GM19468 (cell line): ENCODE results near the gene ACOX3.
"Not testable (repeated sequence)": the region's sequence is repeated elsewhere in the genome, so short reads cannot be mapped to it uniquely, and the experiment has no call there.

Experiments used
- ATAC-seq: cut with Tn5 transposase; IDR thresholded peaks from one replicate; pipeline ENCODE4 v1.9.1; 2021; ENCODE audit warnings: mild to moderate bottlenecking, moderate library complexity, moderate number of reproducible peaks; ENCODE audit not compliant: unreplicated experiment; ENCODE audit errors: extremely low read depth

ACOX3 gene

DNA sequence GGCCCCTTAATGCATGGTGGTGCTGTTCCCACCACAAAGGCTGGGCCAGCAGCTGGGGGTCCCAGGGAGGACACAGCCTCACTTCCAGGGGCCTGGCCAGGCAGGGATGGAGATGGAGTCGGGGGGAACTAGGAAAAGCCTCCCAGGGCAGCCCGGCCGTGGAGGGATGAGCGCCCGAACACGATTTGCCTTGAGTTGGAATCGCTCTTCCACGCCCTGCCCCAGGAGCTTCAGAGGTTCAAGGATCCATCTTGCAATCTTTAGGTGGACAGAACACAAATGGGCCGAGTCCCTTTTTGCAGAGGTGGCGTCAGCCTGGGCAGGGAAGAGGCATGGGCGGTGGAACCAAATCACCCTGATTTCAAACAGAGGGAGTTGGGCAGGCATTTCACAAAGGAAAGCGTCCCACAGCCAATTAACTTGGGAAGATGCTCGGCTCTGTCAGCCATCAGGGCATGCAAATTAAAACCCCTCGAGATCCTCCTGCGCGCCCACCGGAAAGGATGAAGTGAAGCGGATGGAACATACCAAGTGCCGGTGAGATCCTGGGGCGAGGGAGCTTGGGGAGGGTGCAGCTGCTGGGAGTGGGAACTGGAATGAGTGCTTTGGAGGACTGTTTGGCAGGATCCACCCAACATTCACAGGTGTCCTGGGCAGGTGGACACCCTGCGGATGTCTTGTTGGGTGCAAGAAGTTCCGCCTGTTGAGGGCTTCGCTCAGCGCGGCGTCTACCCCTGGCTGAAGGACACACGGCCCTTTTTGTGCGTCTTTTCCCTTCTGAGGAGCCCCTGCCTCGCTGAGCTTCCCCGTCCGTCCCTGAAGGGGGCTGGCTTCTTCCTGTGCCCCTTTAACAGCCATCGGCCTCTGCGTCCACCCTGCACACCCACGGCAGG, 95.2 kb downstream of the ACOX3 start:
- no peak for ATAC-seq

DNA sequence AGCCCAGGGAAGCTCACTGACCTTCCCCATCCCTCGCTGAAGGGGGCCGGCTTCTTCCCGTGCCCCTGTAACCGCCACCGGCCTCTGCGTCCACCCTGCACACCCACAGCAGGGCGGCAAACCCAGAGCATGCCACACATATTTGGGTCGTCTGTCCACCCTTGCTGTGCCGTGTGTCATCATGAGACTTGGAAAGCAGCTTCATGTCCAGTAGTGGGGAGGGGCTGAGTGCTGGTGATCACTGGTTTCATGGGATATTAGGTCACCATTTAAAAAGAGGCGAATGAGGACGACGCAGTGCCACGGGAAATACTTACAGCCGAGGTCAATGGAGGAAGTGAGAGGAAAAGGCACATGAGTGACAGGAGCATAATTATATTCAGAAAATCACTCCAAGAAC, 96.1 kb downstream of the ACOX3 start:
- ATAC-seq, result no peak

DNA sequence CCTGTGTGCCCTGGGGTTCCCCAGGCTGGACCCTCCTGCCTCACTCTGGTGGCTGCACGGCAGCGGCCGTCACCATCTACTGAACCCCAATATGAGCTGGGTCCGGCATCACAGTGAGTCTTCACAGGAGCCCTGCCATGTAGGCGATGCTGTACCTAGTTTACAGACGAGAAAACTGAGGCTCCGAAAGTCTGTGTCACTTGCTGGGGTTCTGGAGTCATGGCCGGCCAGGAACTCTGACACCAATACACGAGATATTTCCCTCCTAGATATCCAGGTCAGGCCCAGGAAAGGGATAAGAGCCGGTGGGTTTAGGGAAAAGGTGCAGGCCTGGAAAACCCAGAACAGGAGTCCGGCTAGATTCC, 96.6 kb downstream of the ACOX3 start:
- no peak for ATAC-seq

DNA sequence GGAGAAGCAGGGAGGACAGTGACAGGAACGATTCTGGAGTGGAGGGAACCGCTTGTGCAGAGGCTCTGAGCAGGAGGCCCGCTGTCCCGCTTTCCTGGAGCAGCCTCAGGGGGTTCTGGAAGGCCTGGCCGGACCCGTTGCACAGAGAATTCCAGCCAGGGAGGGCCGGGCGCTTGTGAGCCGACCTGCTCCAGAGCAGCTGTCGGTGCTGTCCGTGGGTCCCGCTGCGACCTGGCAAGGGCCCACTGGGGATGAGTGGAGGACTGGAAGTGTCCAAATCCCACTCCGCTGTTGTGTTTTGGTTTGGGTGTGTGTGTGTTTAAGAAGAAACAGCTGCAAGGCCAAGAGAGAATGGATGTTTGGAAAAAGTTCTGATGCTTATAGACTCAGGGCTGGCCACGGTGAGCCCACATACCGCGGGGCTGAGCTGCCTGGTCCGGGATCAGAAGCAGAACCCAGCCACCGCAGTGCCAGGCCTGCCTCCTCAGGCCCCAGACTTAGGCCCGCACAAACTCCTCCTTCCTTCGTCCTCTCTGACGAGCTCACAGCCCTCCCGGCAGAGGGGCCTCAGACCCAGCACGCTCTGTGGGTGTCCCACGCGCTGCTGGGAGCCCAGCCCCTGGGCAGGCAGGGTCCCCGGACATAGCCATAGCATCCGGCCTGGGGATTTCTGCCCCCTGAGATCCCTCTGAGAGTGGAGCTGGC, 97.1 kb downstream of the ACOX3 start:
- no peak for ATAC-seq

DNA sequence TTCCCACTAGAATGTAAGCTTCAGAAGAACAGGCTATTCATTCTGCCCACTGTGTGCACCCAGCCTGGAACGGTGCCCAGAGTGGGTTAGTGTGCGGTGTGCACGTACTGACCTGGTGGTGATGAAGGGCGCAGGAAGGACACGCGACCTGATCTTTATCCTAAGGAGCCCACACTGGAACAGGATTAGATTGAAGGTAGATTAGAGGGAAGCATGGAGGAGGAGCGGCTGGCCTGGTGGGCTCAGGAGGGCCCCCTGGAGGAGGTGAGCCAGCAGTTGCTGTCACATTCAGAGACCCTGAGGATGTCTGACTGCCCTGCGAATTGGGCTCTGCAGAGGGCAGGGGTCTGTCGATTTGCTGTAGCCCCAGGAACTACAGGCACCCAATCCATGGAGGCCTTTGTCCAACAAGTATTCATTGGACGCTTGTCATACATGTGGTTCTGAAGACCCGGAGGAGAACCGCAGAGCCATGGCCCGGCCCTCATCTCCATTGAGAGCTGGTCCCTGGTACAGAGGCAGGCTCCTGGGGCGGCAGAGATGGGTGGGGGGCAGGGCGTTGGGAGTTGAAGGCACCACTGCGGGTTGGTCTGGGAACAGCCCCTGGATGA, 97.8 kb downstream of the ACOX3 start:
- ATAC-seq, result no peak

DNA sequence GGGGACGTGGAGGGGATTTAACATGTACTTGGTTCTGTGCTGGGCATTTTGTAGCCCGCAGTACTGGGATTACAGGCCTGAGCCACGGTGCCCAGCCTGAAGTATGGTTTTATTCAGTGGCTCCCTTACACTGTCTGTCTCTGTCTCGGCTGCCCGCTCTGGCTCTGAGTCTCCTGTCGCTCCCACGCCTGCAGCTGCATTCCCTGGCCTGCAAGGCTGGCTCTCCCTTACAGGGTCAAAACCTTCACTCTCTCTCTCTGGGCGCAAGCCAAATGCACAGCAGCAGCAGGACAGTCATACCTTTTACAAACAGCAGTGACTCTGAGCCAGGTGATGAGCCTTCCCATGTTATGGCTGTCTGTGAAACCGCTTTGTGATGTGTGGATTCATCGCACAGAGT, 98.8 kb downstream of the ACOX3 start:
- ATAC-seq, result no peak

DNA sequence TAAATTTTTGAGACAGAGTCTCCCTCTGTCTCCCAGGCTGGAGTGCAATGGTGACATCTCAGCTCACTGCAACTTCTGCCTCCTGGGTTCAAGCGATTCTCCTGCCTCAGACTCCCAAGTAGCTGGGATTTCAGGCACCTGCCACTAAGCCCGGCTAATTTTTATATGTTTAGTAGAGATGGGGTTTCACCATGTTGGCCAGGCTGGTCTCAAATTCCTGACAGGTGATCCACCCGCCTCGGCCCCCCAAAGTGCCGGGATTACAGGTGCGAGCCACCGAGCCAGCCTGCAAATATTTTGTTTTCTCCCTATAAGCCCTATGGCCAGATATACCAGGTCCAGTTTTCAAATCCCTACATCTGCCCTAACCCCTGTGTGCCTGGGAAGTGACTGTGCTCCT, 99.2 kb downstream of the ACOX3 start:
- not testable (repeated sequence) for ATAC-seq

DNA sequence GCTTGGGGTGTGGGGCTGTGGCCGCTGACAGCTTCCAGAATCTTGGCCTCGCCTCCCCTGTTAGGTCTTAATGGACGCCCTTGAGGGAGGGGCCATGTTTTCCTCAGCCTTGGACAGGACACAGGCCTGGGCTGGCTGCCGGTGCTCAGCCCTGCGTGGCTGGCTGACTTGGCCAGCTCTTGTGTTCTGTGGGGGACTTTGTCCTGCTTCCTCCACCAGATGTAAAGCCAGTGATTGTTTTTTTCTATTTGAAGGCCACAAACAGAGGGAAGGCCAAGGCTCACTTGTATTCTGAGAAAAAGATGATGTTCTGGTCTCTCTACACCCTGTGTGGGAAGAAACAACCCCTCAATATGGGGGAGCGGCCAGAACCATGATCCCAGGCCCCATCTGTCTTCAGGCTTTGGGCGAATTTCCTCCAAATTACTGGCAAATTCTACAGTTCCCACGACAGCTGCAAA, 99.7 kb downstream of the ACOX3 start:
- ATAC-seq, result no peak

DNA sequence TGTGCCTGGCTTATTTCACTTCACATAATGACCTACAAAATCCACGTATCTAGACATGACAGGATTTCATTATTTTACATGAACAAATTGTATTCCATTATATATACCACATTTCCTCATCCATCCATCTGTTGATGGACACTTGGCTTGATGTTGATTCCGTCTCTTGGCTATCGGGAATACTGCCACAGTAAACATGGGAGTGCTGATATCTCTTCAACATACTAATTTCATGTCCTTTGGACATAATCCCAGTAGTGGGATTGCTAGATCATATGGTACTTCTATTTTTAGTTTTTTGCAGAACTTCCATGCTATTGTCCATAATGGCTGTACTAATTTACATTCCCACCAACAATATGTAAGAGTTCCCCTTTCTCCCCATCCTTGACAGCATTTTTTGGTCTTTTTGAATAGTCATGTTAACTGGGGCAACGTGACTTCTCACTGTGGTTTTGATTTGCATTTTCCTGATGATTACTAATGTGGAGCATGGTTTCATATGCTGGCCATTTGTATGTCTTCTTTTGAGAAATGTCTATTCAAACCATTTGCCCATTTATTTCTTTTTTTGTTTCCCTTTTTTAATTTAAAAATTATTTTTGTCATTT, 102.1 kb downstream of the ACOX3 start:
- ATAC-seq, result no peak

DNA sequence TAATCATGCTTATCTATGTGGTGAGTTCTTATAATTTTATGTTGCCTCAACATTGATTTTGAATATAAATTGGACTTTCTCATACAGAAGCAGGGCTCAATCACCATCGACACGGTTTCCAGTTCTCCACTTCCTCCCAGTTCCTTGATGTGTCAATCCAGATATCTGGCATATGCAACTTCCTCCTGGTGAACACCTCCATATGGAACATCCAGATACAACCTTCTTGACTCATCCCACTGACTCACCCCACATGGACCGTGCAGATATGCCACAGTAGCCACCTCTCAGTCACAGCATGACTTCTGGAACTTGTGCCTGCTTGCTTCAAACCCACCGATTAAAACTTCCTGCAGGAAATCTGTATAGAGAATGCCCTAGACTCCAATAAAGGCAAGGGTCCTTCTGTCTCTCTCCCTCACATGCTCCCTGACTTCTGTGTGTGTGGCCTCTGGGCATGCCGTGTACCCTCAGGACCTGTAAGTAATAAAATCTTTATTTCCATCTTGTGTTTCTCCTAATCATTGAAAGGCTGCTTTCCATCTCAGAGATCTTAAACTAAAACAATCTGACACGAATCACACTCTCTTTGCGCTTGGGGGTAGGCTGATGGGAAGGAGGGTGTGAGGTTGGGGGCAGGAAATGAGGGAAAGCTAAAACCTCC, 104.0 kb downstream of the ACOX3 start:
- no peak for ATAC-seq

DNA sequence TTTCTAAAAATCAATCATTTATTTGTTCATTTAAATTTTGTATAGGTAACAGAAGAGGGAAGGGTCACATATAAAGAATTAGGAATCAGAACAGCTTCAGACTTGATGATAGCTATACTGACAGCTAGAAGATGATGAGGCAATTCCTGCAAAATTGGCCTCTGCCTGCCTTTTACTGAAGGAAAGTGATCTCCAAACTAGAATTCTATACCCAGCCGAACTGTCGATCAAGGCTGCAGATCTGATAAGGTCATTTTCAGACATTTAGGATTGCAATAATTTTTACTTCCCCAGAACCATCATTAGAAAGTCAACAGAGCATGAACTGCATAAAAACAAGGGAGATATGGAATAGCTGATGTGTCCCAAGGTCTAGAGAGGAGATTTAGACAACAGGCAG, 104.7 kb downstream of the ACOX3 start:
- no peak for ATAC-seq

DNA sequence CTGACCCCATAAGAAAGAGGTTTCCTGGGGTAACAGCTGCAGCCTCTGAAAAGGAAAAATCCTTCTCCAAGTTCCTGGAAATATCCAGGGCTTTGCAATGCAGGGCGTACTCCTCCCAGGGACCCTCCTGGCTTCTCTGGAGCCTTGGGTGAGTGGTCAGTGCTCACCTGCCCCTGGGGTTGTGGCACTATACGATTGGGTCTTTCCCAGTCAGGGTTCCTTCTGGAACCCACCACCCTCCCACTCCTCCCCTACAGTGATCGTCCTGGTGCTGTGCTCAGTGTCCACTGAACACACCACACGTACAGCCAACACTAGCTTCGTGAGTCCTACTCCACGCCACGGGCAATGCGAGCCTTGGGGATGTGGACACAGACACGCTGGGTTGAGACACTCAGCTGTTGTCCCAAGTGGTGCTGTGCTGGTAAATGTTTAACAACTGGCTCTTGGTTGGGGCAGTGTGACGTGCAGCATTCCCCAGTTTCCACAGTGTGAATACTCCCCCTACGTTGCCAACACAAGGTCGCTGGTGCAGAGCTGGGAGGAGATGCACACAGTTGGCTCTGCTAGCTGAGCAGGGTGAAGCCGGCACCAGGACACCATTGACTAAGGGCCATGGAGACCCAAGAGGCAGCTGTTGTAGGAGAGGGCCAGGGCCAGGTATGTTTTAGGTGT, 105.6 kb downstream of the ACOX3 start:
- ATAC-seq, result no peak

DNA sequence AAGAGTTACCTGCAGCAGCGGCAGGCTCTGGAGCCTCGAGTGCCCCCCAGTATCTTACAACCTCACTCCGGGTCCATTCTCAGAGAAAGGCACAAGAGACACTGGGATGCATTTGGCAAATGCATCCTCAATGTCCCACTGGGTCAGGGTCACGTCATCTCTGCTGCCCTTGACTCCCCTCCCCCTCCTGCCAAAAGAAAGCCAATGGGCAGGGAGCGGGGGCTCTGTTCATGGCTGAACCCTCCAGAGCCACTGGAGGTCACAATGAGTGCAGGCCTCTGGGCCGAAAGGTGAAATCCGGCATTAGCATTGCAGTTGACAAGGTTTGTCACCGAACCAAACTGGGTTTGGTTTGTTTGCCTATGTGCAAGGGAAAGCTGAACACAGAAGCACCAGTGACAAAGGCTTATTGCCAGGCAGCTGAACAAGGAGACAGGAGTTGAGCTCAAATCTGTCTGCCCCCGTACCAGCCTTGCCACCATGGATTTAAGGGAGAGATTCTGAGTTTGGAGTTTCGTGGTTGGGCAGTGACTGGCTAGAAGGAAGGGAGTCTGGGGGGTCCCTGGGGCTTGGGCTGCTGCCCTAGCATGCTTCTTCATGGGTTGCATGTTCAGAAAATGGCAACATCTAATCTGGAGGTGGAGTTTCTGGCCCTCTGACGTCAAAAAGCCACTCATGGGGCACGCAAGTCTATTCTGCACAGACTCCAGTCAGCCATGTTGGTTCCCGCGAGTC, 106.6 kb downstream of the ACOX3 start:
- no peak for ATAC-seq

DNA sequence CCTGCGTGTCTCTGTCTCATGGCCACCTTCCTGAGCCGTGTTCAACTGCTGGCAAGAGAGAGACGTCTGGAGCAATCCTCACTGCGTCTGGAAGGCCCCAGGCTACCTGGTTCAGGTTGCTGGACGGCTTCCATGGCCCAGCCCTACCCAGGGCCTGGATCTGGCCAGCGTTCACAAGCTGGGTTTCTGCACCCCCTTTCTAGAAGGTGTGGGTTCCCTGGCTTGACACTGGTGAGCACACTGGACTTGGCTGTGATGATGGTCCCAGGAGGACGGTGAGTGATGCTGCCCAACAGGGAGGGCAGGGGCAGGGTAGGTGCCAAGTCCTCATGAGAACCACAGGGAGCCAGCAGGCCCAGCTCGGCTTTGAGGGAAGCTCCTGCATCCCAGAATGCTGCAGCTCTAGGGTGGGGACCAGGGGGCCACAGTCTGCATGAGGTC, 107.6 kb downstream of the ACOX3 start:
- no peak for ATAC-seq

DNA sequence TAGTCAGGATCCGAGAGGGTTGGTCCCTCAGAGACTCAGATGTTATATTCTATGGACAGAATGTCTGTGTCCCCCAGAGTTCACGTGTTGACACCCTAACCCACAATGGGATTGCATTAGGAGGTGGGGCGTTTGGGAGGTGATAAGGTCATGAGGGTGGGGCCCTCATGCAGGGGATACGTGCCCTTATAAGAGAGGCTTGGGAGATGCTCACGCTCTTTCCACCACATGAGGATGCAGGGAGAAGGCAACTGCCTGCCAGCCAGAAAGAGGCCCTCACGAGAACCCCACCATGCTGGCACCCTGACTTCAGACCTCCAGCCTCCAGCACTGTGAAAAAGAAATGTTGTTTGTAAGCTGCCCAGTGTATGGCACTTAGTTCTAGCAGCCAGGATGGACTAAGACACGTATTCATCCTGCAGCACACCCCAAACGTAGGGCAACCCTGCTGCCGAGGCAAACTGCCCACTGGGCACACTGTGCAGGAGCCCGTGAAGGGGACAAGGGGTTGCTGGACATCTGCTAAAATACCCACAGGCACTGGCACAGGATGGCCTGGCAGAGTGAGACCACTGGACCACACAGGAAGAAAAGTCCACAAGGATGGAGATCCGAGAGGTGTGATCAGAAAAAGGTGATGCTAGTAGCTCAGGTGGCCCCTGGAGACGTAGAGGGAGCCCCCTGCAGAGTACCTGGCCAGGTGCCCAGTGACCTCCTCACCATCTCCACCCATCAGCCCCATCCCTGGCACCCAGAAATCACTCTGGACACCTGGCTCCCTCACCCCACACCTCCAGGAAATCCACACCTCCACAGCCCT, 108.3 kb downstream of the ACOX3 start:
- no peak for ATAC-seq

DNA sequence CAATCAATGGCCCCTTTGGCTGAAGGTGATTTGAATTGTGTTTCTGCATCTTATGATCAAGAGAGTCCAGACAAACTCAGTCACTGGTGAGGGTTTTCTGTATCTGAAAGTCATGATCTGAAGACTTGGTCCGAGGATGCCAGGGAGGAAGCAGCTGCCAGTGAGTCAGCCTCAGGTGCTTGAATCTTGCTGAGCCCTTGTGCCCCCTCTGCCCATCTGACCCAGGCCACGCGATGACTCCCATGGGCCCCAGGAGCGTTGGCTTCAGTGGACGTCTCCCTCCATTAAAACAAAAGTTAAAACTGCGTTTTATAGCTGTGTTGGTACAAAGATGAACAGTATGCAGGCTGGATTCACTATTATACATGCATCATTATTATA, 109.0 kb downstream of the ACOX3 start:
- no peak for ATAC-seq

DNA sequence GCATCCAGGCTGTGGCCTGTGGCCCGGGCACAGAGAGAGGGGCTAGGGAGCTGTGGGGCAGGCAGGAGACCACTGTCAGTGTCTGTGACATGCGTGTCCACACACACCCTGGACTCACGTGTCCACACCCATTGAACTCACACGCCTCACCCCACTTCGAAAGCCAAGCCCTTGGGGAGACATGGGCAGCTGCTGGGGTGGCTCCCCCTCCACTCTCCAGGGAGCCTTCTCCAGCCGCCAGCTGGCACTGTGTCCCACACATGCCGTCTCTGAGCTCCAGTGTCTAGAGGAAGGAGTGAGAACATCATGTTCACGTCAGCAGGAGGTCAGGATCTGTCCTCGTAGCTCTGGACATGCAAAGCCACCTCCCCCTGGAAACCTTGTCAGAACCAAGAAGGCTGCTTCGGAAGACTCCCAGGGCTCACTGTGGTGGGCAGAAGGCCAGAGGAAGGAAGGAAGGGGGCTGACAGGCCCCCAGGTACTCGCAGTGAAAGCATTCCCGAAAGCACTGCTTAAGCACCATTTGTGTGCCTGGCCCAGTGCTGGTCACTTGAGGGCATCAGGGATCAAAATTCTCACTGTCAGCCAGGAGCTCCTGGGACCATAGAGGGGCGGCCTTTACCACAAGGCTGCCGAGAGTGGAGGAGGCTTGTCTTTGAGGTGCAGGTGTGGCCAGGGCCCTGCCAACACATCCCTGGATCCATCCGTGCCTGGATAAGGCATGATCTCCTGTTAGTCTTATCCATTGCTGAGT, 109.5 kb downstream of the ACOX3 start:
- no peak for ATAC-seq
